Sigmoid colon (tissue), 7 donors: ENCODE measurements around the gene ARHGAP10. TPM values are rescaled to one million over a fixed set of nuclear protein-coding genes. Genes with fewer than 3 reads are reported as not detected.

Experiments
- DNase-seq: peaks from one replicate; pipeline ENCODE4 v3.0.0-alpha.2; 2019
- H3K27ac ChIP-seq, 4 donors: fragments of 200-600 bp; sonication (generic); one replicate each; pipeline ENCODE4 v1.5.1; 2016 to 2019; ENCODE audit warnings: mild to moderate bottlenecking in 1 of 4
- H3K27me3 ChIP-seq, 3 donors: fragments of 200-600 bp; sonication (generic); one replicate each; pipeline ENCODE4 v1.5.1; 2019; ENCODE audit warnings: mild to moderate bottlenecking in 1 of 3
- H3K36me3 ChIP-seq, 4 donors: fragments of 200-600 bp; sonication (generic); one replicate each; pipeline ENCODE4 v1.5.1; 2016 to 2019
- H3K4me1 ChIP-seq, 4 donors: fragments of 200-600 bp; sonication (generic); one replicate each; pipeline ENCODE4 v1.5.1; 2017 to 2019
- H3K4me3 ChIP-seq, 4 donors: fragments of 200-600 bp; sonication (generic); one replicate each; pipeline ENCODE4 v1.5.1; 2017 to 2019; ENCODE audit warnings: mild to moderate bottlenecking in 2 of 4, moderate library complexity in 1 of 4
- H3K9me3 ChIP-seq, 4 donors: fragments of 200-600 bp in 3 of 4; sonication (generic) in 3 of 4; one replicate each; pipeline versions ENCODE4 v1.5.1 to v1.6.1; 2013 to 2019
- EP300 ChIP-seq, 4 donors: sonication (generic); formaldehyde crosslinking; IDR thresholded peaks; one replicate each; pipeline ENCODE4 v1.6.1; 2017; ENCODE audit warnings: antibody characterized with exemption in 4 of 4
- POLR2A ChIP-seq, 2 donors: fragments of 450-650 bp; IDR thresholded peaks; one replicate each; pipeline ENCODE4 v1.6.1; 2016; ENCODE audit warnings: antibody characterized with exemption in 2 of 2, mild to moderate bottlenecking in 2 of 2, moderate library complexity in 2 of 2
- POLR2AphosphoS5 ChIP-seq, 4 donors: sonication (generic); formaldehyde crosslinking; IDR thresholded peaks; one replicate each; pipeline ENCODE4 v1.6.1; 2017; ENCODE audit warnings: antibody characterized with exemption in 4 of 4
- WGBS, 2 donors: extraction: QIAGEN DNeasy Blood & Tissue Kit; methylation state at CpG; one replicate each; pipeline ENCODE4 v1.1.7; 2013; 5-methylcytosine and 5-hydroxymethylcytosine counted together
- intact Hi-C: fragments of 100-400 bp; cut with DNase I; formaldehyde crosslinking; loops from one replicate; pipeline ENCODE4 v1.15.1; 2023
- polyA plus RNA-seq, 3 donors: library from polyadenylated mRNA; stranded (reverse); fragments of 200-250 nt; gene quantifications; one replicate each; pipeline ENCODE4 v1.2.3, GENCODE V29; 2013
- total RNA-seq, 4 donors: library from RNA; depleted of rRNA; stranded (reverse); fragments of >200 nt; gene quantifications; one replicate each; pipeline ENCODE4 v1.1.0, GENCODE V29; 2016
- TF ChIP-seq, protein P1 (sequence below), 4 experiments: fragments of 450-650 bp in 3 of 4; fragments of 200-600 bp in 1 of 4; IDR thresholded peaks; one replicate each; pipeline ENCODE4 v1.5.1; 2016 to 2019; ENCODE audit warnings: antibody characterized with exemption in 4 of 4, mild to moderate bottlenecking in 3 of 4, moderate library complexity in 2 of 4
- donor health status: healthy with polysubstance abuse.
- donor health status: Bipolar disorder and iron deficiency.
- donor health status: healthy.

Gene ARHGAP10
- total and polyA plus RNA-seq, 7 donors: 3.0 to 158 (median 123) TPM

DNA sequence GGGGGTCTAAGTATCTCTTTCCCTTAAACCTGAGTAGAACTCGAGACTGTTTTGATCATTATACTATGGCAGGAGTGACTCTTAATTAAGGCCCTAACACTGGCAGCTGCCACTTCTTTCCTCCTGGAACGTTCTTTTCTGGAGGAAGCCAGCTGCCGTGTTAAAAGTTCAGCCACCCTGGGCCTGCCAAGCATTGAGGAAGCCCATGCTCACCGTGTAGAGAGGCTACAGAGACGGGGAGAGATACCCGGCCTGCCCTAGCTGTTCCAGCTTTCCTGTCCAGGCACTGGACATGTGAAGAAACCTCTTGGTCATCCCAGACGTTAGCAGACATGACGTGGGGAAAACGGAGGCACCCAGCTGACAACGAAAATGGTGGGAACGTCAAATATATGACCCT is 274.1 kb downstream of the ARHGAP10 start:
- peaks cover 0 to 25% (median 19%) of the 10 kb centered on the region in 4 donors for H3K4me1 ChIP-seq
- no peaks in the 10 kb centered on the region for H3K36me3 ChIP-seq
- intact Hi-C loops: no loop called here
- H3K4me3 ChIP-seq: no peak overlapping the region
- H3K27me3 ChIP-seq: no peaks in the 10 kb centered on the region
- WGBS, 2 donors: 90 to 91% methylated on average over 11 of the region's 11 CpGs
- peaks cover 0 to under 1% (median 0%) of the 10 kb centered on the region in 4 donors for H3K9me3 ChIP-seq
- no peak for DNase-seq
- peak overlapping the region in 3 of 4 donors; percentile 51 to 77 (median 76) for H3K27ac ChIP-seq
- TF ChIP-seq POLR2AphosphoS5 (IDR thresholded peaks at IDR 0.05) (no peak), POLR2A (IDR thresholded peaks at IDR 0.05) (no peak), EP300 (IDR thresholded peaks at IDR 0.05) (no peak)

DNA sequence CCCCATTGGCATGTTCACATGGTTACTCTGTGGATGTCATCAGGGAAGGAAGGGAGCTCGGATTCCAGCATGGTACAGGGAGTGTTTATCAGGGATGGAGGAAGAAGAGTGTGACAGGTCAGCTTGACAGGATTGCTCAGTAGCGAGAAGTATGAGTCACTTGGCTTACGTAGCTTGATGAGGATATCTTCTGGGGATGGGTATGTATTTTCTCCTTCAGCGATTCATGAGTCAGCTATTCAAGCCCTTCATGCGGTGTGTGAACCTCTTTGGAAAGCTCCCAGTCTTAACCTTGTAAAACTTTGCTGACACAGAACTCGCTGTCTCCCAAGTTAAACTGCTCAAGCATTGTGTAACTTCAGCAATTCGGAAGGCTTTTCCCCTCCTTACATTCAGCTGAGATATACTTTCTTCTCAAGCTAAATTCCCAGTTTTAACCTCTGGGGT is 275.4 kb downstream of the ARHGAP10 start:
- peaks cover 0 to 4% (median 0%) of the 10 kb centered on the region in 4 donors for H3K9me3 ChIP-seq
- H3K27ac ChIP-seq: peak overlapping the region in 3 of 4 donors; percentile 51 to 77 (median 76)
- TF ChIP-seq POLR2A (IDR thresholded peaks at IDR 0.05): no peak
- TF ChIP-seq EP300 (IDR thresholded peaks at IDR 0.05): peak in 2 of 4 donors; percentile 55 to 77
- peak in 3 of 4 donors; percentile 58 to 81 (median 71) for TF ChIP-seq POLR2AphosphoS5 (IDR thresholded peaks at IDR 0.05)
- H3K4me1 ChIP-seq: peaks cover 0 to 25% (median 19%) of the 10 kb centered on the region in 4 donors
- peak; percentile 76 for DNase-seq
- H3K27me3 ChIP-seq: no peaks in the 10 kb centered on the region
- no peaks in the 10 kb centered on the region for H3K36me3 ChIP-seq
- 80 to 88% methylated on average over 7 of the region's 7 CpGs for WGBS, 2 donors
- intact Hi-C loops: no loop called here
- no peak overlapping the region for H3K4me3 ChIP-seq

DNA sequence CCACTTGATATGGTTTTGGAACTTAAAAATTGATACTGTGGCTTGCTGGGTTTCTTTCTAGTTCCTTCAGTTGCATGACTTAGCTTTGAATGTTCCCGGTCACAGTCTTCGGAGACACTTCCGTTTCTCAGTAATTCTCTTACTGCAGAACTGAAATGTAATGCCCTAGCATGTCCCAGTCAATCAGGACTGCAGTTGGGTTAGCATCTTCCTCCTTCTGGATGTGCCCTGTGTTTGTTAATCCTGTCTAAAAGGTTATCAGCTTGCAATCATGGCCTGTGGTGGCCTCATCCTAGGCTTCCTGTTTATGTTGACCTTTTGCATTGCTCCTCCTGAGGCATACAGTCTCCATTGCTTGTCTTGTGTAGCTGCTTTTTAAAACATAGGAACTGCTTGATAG is 275.9 kb downstream of the ARHGAP10 start:
- Histone ChIP-seq H3K27ac (peak overlapping the region in 3 of 4 donors; percentile 51 to 77 (median 76)), H3K36me3 (no peaks in the 10 kb centered on the region), H3K27me3 (no peaks in the 10 kb centered on the region), H3K9me3 (peaks cover 0 to 4% (median 0%) of the 10 kb centered on the region in 4 donors), H3K4me3 (no peak overlapping the region), H3K4me1 (peaks cover 0 to 25% (median 19%) of the 10 kb centered on the region in 4 donors)
- TF ChIP-seq EP300 (IDR thresholded peaks at IDR 0.05) (no peak), POLR2A (IDR thresholded peaks at IDR 0.05) (no peak), POLR2AphosphoS5 (IDR thresholded peaks at IDR 0.05) (no peak)
- TF ChIP-seq, protein P1, sequence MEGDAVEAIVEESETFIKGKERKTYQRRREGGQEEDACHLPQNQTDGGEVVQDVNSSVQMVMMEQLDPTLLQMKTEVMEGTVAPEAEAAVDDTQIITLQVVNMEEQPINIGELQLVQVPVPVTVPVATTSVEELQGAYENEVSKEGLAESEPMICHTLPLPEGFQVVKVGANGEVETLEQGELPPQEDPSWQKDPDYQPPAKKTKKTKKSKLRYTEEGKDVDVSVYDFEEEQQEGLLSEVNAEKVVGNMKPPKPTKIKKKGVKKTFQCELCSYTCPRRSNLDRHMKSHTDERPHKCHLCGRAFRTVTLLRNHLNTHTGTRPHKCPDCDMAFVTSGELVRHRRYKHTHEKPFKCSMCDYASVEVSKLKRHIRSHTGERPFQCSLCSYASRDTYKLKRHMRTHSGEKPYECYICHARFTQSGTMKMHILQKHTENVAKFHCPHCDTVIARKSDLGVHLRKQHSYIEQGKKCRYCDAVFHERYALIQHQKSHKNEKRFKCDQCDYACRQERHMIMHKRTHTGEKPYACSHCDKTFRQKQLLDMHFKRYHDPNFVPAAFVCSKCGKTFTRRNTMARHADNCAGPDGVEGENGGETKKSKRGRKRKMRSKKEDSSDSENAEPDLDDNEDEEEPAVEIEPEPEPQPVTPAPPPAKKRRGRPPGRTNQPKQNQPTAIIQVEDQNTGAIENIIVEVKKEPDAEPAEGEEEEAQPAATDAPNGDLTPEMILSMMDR (IDR thresholded peaks at IDR 0.05): no peak
- intact Hi-C loops: no loop called here
- 73 to 94% methylated on average over 3 of the region's 3 CpGs for WGBS, 2 donors
- no peak for DNase-seq

DNA sequence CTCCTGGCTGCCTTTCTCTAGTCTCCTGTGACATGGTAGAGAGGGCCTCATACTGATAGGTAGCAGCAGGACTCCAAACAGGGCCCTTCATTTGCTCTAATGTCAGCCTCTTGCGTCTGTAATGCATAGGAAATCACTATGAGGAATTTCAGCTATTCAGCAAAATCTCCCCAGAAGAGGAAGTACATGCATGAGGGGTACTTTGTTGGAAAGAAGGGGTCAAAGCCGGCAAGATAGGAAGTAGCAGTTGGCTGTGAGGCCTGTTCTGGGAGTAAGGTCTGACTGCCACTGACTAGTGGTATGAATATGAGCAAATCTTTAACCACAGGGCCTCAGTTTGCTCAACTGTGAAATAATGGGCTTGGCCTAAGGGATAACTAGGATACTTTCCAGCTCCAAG is 283.2 kb downstream of the ARHGAP10 start:
- intact Hi-C loops: no loop called here
- Histone ChIP-seq H3K9me3 (peaks cover 0 to 4% (median 0%) of the 10 kb centered on the region in 4 donors), H3K4me3 (no peak overlapping the region), H3K27me3 (no peaks in the 10 kb centered on the region), H3K4me1 (peaks cover 0 to 44% (median 40%) of the 10 kb centered on the region in 4 donors), H3K27ac (no peak overlapping the region), H3K36me3 (no peaks in the 10 kb centered on the region)
- no peak for DNase-seq
- TF ChIP-seq POLR2A (IDR thresholded peaks at IDR 0.05) (no peak), EP300 (IDR thresholded peaks at IDR 0.05) (no peak), POLR2AphosphoS5 (IDR thresholded peaks at IDR 0.05) (no peak)
- TF ChIP-seq, protein P1 (IDR thresholded peaks at IDR 0.05): no peak
- WGBS, 2 donors: 61 to 89% methylated on average over 2 of the region's 2 CpGs

DNA sequence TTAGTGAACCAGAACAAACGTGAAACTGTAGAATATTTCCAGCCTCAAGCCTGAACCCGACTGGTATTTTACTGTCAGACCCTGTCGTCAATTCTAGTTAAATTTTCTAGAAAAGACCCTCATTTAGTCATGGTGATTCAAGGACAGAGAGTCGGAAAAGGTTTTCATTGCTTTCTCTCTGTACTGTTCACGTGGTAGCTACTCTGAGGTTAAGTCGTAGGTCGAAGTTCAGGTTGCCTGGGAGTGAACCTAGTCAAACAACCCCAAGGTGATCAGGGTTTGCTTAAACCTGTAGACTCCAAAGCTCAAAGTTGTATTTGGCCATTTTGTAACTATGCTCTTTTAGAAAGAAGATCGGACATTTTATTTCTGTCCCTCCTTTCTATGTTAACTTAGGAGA is 283.6 kb downstream of the ARHGAP10 start:
- DNase-seq: no peak
- H3K4me3 ChIP-seq: no peak overlapping the region
- H3K27me3 ChIP-seq: no peaks in the 10 kb centered on the region
- no peak overlapping the region for H3K27ac ChIP-seq
- peaks cover 0 to 4% (median 0%) of the 10 kb centered on the region in 4 donors for H3K9me3 ChIP-seq
- TF ChIP-seq POLR2A (IDR thresholded peaks at IDR 0.05): no peak
- TF ChIP-seq POLR2AphosphoS5 (IDR thresholded peaks at IDR 0.05): no peak
- TF ChIP-seq, protein P1 (IDR thresholded peaks at IDR 0.05): no peak
- TF ChIP-seq EP300 (IDR thresholded peaks at IDR 0.05): no peak
- peaks cover 0 to 44% (median 40%) of the 10 kb centered on the region in 4 donors for H3K4me1 ChIP-seq
- 93 to 97% methylated on average over 8 of the region's 8 CpGs for WGBS, 2 donors
- intact Hi-C loops: no loop called here
- no peaks in the 10 kb centered on the region for H3K36me3 ChIP-seq
